Cardiac fibroblast (primary cell): ENCODE results near the gene CRY1.

Experiments
- DNase-seq, 2 donors: peaks; one replicate each; pipeline versions ENCODE4 v3.0.0 to v3.0.0-alpha.2; 2010; ENCODE audit warnings: low read depth in 2 of 2
- H3K4me3 ChIP-seq, 2 donors: replicated peaks in 1 of 2; 1 replicate in 1 of 2; 2 replicates in 1 of 2; pipeline ENCODE4 v1.5.1; 2011; ENCODE audit warnings: low read depth in 2 of 2, low read length in 2 of 2, mild to moderate bottlenecking in 2 of 2, moderate library complexity in 1 of 2
- CTCF ChIP-seq: IDR thresholded peaks from one replicate; pipeline ENCODE4 v1.5.1; 2011; ENCODE audit warnings: low read depth, mild to moderate bottlenecking, low read length, inconsistent platforms

The CRY1 gene

GRCh38 chr12:107125833-107126232 is 32.5 kb upstream of the CRY1 start:
- H3K4me3 ChIP-seq, result no peak overlapping the region
- no peak for DNase-seq
- TF ChIP-seq CTCF, result no peak

GRCh38 chr12:107122452-107122958 is 29.2 kb upstream of the CRY1 start:
- no peak overlapping the region for H3K4me3 ChIP-seq
- DNase-seq, result no peak
- TF ChIP-seq CTCF, result no peak

- TF ChIP-seq CTCF, result no peak
- no peak for DNase-seq
- no peak overlapping the region for H3K4me3 ChIP-seq
These were observed 25.7 kb upstream of the CRY1 start for GRCh38 chr12:107119091-107119490.

- H3K4me3 ChIP-seq, result no peak overlapping the region
- DNase-seq, result no peak
- no peak for TF ChIP-seq CTCF
These were observed 25.3 kb upstream of the CRY1 start for GRCh38 chr12:107118624-107119023.

GRCh38 chr12:107115119-107115518 is 21.8 kb upstream of the CRY1 start:
- DNase-seq, result no peak
- H3K4me3 ChIP-seq, result no peak overlapping the region
- TF ChIP-seq CTCF, result no peak

- DNase-seq, result no peak
- TF ChIP-seq CTCF, result no peak
- no peak overlapping the region for H3K4me3 ChIP-seq
These were observed 18.0 kb upstream of the CRY1 start for GRCh38 chr12:107111314-107111713.
